Esophagus muscularis mucosa (tissue), 4 donors: Measurements from ENCODE around the gene DYNC1I1.
"Not testable (repeated sequence)": the region's sequence is repeated elsewhere in the genome, so short reads cannot be mapped to it uniquely, and the experiment has no call there.

ENCODE experiments used
- CTCF ChIP-seq, 3 experiments: fragments of 200-600 bp in 2 of 3; fragments of 450-650 bp in 1 of 3; sonication (generic) in 2 of 3; IDR thresholded peaks; one replicate each; pipeline ENCODE4 v1.5.1; 2017 to 2019; ENCODE audit warnings: antibody characterized with exemption in 3 of 3, mild to moderate bottlenecking in 2 of 3, moderate library complexity in 1 of 3
- EP300 ChIP-seq: sonication (generic); formaldehyde crosslinking; IDR thresholded peaks from one replicate; pipeline ENCODE4 v1.6.1; 2017; ENCODE audit warnings: antibody characterized with exemption
- POLR2A ChIP-seq: fragments of 450-650 bp; IDR thresholded peaks from one replicate; pipeline ENCODE4 v1.6.1; 2017; ENCODE audit warnings: antibody characterized with exemption, moderate library complexity, mild to moderate bottlenecking, low read depth

DNA sequence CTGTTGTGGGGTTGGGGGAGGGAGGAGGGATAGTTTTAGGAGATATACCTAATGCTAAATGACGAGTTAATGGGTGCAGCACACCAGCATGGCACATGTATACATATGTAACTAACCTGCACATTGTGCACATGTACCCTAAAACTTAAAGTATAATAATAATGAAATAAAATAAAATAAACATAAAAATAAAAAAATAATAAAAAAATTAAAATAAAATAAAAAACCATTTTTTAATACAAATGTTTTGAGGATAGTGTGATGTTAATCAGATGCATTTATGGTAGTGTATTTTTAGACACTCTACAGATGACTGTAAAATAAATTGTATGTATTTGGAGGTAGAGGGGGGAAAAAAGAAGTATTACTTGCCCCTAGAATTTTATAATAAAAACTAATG is 172.5 kb downstream of the DYNC1I1 start:
- not testable (repeated sequence) for TF ChIP-seq EP300; POLR2A; CTCF (IDR thresholded peaks at IDR 0.05)
